GM12878 (cell line): ENCODE measurements around the gene PAPSS2. TPM values are rescaled to one million over a fixed set of nuclear protein-coding genes. Genes with fewer than 3 reads are reported as not detected.

ENCODE experiments used
- ATAC-seq: fragments of 200-7000 bp; cut with Tn5 transposase; 3 replicates; pipeline ENCODE4 v1.9.1; 2020; ENCODE audit warnings: mild to moderate bottlenecking, moderate library complexity
- BruUV-seq: library from RNA; stranded (reverse); fragments of 400-500 nt; replicated peaks from 2 replicates; lab custom pipeline; 2021; lab: Mats Ljungman, UMichigan
- CTCF ChIA-PET: fragments of 300-600 bp; sonication (Branson Sonifier 250); formaldehyde crosslinking; extraction: SDS; loops from one replicate; lab custom pipeline; 2021; ENCODE audit warnings: inconsistent platforms; lab: Yijun Ruan, JAX
- POLR2A ChIA-PET: fragments of 350-600 bp; formaldehyde crosslinking; extraction: SDS; loops from one replicate; lab custom pipeline; 2021; ENCODE audit warnings: inconsistent platforms; lab: Charles Lee
- RAD21 ChIA-PET: fragments of 300-600 bp; sonication (Branson Sonifier 250); formaldehyde crosslinking; loops from one replicate; lab custom pipeline; 2023; ENCODE audit warnings: antibody characterized with exemption; ENCODE audit not compliant: unreplicated experiment; lab: Charles Lee
- SMC1A ChIA-PET: fragments of 300-600 bp; sonication (Branson Sonifier 250); formaldehyde crosslinking; loops from one replicate; lab custom pipeline; 2023; ENCODE audit not compliant: unreplicated experiment, uncharacterized antibody; lab: Charles Lee
- DNase-seq: peaks from one replicate; pipeline ENCODE4 v3.0.0-alpha.2; 2011; ENCODE audit warnings: low read depth, low spot score
- FAIRE-seq: peaks from 3 replicates; lab custom pipeline; 2011; peaks lifted over from hg19 to GRCh38; lab: Jason Lieb, UNC
- H2AFZ ChIP-seq: 2 replicates; pipeline ENCODE4 v1.6.0; 2011; ENCODE audit warnings: low read depth, low read length, control low read depth; ENCODE audit not compliant: control insufficient read depth
- H3K27ac ChIP-seq: 2 replicates; pipeline ENCODE4 v1.5.1; 2011; ENCODE audit warnings: control low read depth; ENCODE audit not compliant: control insufficient read depth, insufficient read depth
- H3K27me3 ChIP-seq, 2 experiments: replicated peaks in 1 of 2; 2 replicates each; pipeline versions ENCODE4 v1.6.0 to v1.6.1; 2011; ENCODE audit warnings: low read length in 1 of 2; ENCODE audit not compliant: control insufficient read depth in 2 of 2, insufficient read depth in 2 of 2
- H3K36me3 ChIP-seq, 2 experiments: 2 replicates each; pipeline ENCODE4 v1.5.1; 2011; ENCODE audit warnings: low read length in 1 of 2; ENCODE audit not compliant: control insufficient read depth in 2 of 2, insufficient read depth in 2 of 2
- H3K4me1 ChIP-seq: 2 replicates; pipeline ENCODE4 v1.6.1; 2011; ENCODE audit warnings: mild to moderate bottlenecking, low read length, moderate library complexity, mixed read lengths; ENCODE audit not compliant: control insufficient read depth, insufficient read depth
- H3K4me2 ChIP-seq: 2 replicates; pipeline ENCODE4 v1.6.0; 2011; ENCODE audit warnings: control low read depth; ENCODE audit not compliant: control insufficient read depth, insufficient read depth
- H3K4me3 ChIP-seq: fragments of 200-600 bp; sonication (generic); 2 replicates; pipeline ENCODE4 v1.5.1; 2016
- H3K79me2 ChIP-seq: 2 replicates; pipeline ENCODE4 v1.6.0; 2011; ENCODE audit warnings: low read length; ENCODE audit not compliant: control insufficient read depth, insufficient read depth
- H3K9ac ChIP-seq: 2 replicates; pipeline ENCODE4 v1.8.0; 2011; ENCODE audit warnings: low read length, control low read depth, mixed read lengths; ENCODE audit not compliant: control insufficient read depth, insufficient read depth
- H3K9me3 ChIP-seq: replicated peaks from 3 replicates; pipeline ENCODE4 v1.5.1; 2011; ENCODE audit warnings: mild to moderate bottlenecking, low read length; ENCODE audit not compliant: control insufficient read depth, insufficient read depth
- H4K20me1 ChIP-seq: 2 replicates; pipeline ENCODE4 v1.6.0; 2011; ENCODE audit not compliant: control insufficient read depth, insufficient read depth
- ATF7 ChIP-seq: fragments of 450-650 bp; IDR thresholded peaks from 2 replicates; pipeline ENCODE4 v1.6.1; 2016; ENCODE audit warnings: low read depth, mild to moderate bottlenecking
- BRCA1 ChIP-seq: IDR thresholded peaks from 2 replicates; pipeline ENCODE4 v1.6.1; 2011; ENCODE audit warnings: low read depth, low read length, improper control_type of control experiment
- FOS ChIP-seq: IDR thresholded peaks from 3 replicates; pipeline ENCODE4 v1.6.1; 2011; ENCODE audit warnings: borderline replicate concordance; ENCODE audit not compliant: insufficient read length; ENCODE audit errors: extremely low read depth
- IKZF1 ChIP-seq: fragments of 450-650 bp; conservative IDR thresholded peaks from 2 replicates; pipeline ENCODE4 v1.6.1; 2017; ENCODE audit warnings: antibody characterized with exemption, mild to moderate bottlenecking
- KLF5 ChIP-seq: fragments of 450-650 bp; IDR thresholded peaks from 2 replicates; pipeline ENCODE4 v1.6.1; 2014; ENCODE audit warnings: mild to moderate bottlenecking; ENCODE audit not compliant: partially characterized antibody
- MXI1 ChIP-seq: fragments of 150-350 bp; IDR thresholded peaks from 2 replicates; pipeline ENCODE4 v1.6.1; 2011; ENCODE audit warnings: low read depth, mild to moderate bottlenecking, inconsistent platforms, low read length, improper control_type of control experiment
- MYC ChIP-seq: IDR thresholded peaks from 2 replicates; pipeline ENCODE4 v1.6.1; 2011; ENCODE audit warnings: mild to moderate bottlenecking, low read length, moderate library complexity, inconsistent platforms; ENCODE audit not compliant: insufficient read depth, insufficient replicate concordance, insufficient read length, severe bottlenecking
- RAD51 ChIP-seq: fragments of 450-650 bp; IDR thresholded peaks from 2 replicates; pipeline ENCODE4 v1.6.1; 2016; ENCODE audit warnings: moderate library complexity, mild to moderate bottlenecking, inconsistent platforms
- STAT3 ChIP-seq: IDR thresholded peaks from 2 replicates; pipeline ENCODE4 v1.6.1; 2011; ENCODE audit warnings: low read depth, low read length, improper control_type of control experiment
- TCF7 ChIP-seq: IDR thresholded peaks from 2 replicates; pipeline ENCODE4 v1.6.1; 2014; ENCODE audit warnings: antibody characterized with exemption, borderline replicate concordance
- ZNF274 ChIP-seq: IDR thresholded peaks from one replicate; pipeline ENCODE4 v1.8.0; 2011; ENCODE audit not compliant: insufficient read length, insufficient read depth
- WGBS: methylation state at CpG from one replicate; pipeline ENCODE4 v1.1.6; 2016; ENCODE audit warnings: low lambda C conversion rate; ENCODE audit not compliant: insufficient replicate concordance, insufficient coverage; ENCODE audit errors: missing lambda C conversion rate; 5-methylcytosine and 5-hydroxymethylcytosine counted together
- in situ Hi-C: fragments of 300-500 bp; cut with MboI; formaldehyde crosslinking; loops from 9 replicates; pipeline ENCODE4 v1.14.3; 2018; ENCODE audit warnings: mixed read lengths
- intact Hi-C: fragments of 100-400 bp; cut with micrococcal nuclease; formaldehyde crosslinking; loops from one replicate; pipeline ENCODE4 v1.14.2; 2022; ENCODE audit not compliant: unreplicated experiment
- polyA plus RNA-seq, 11 experiments: library from polyadenylated mRNA; depleted of rRNA in 4 of 11; unstranded in 6 of 11; stranded (reverse) in 5 of 11; fragments of >200 nt; fragmentation: Nextera tagmentation in 4 of 11; fragmentation: Illumina TruSeq in 1 of 11; extraction: Ambion mirVana in 4 of 11; extraction: Trizol in 1 of 11; gene quantifications; 1 replicate in 1 of 11; 2 replicates in 10 of 11; pipeline versions ENCODE4 v1.2.1 to v1.2.3, GENCODE V29; 2011 to 2016; ENCODE audit warnings: inconsistent platforms in 2 of 11, missing spikeins in 2 of 11, low read depth in 1 of 11
- total RNA-seq, 4 experiments: library from RNA; depleted of rRNA in 3 of 4; stranded (reverse); fragments of >200 nt in 3 of 4; fragmentation: Illumina TruSeq in 1 of 4; extraction: Trizol in 1 of 4; gene quantifications; 2 replicates each; pipeline versions ENCODE4 v1.2.1 to v1.2.3, GENCODE V29; 2013 to 2021
- TF ChIP-seq, protein P1 (sequence below): fragments of 450-650 bp; IDR thresholded peaks from 2 replicates; pipeline ENCODE4 v1.6.1; 2018; ENCODE audit warnings: borderline replicate concordance, mild to moderate bottlenecking; ENCODE audit not compliant: partially characterized antibody
- TF ChIP-seq, protein P2 (sequence below): IDR thresholded peaks from 2 replicates; pipeline ENCODE4 v1.6.1; 2012; ENCODE audit warnings: low read depth, low read length, improper control_type of control experiment
- TF ChIP-seq, protein P3 (sequence below): fragments of 450-650 bp; IDR thresholded peaks from 2 replicates; pipeline ENCODE4 v1.6.1; 2017; ENCODE audit warnings: low read depth, mild to moderate bottlenecking, moderate library complexity
- TF ChIP-seq, protein P4 (sequence below): fragments of 450-650 bp; IDR thresholded peaks from 2 replicates; pipeline ENCODE4 v1.6.1; 2016; ENCODE audit warnings: mild to moderate bottlenecking

The PAPSS2 gene
- total and polyA plus RNA-seq, 10 of the 15 experiments (the other 5 are each of a cell fraction or from before 2014, with no cell fraction given), result 0.15 to 2.1 (median 0.37) TPM

DNA sequence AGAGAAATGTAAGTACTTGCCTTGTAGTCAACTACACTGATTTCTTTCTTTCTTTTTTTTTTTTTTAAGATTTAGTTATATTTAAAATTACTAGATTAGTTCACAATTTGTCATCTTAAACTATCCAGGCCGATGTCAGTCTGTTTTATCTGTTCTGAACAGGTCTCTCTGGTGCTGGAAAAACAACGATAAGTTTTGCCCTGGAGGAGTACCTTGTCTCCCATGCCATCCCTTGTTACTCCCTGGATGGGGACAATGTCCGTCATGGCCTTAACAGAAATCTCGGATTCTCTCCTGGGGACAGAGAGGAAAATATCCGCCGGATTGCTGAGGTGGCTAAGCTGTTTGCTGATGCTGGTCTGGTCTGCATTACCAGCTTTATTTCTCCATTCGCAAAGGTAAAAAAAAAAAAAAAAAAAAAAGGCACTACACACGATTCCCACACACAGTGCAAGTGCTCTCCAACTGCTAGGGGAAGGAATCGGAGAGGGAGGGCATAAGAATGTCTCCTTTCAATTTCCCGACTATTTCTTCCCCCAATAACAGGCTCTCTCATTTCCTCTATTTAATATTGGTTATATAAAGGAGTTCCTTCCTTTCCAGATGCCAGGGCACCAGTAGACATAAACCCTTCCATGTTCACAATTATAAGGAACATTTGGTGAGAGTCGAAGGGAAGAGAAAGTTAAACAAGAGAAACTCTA, 53.4 kb downstream of the PAPSS2 start:
- ChIA-PET RAD21 (no interaction called here), SMC1A (no interaction called here), CTCF (interaction anchor here (0.6 kb wide), 1 partner anchor 1097 kb away, joined by 5 read pairs; no protein-coding TSS in a partner anchor), POLR2A (interaction anchor here (0.6 kb wide), 3 partner anchors 12 to 479 kb away, joined by 3 to 4 read pairs (median 3); no protein-coding TSS in a partner anchor)
- Histone ChIP-seq H3K4me3 (no peak overlapping the region), H3K9ac (no peak overlapping the region), H3K79me2 (no peaks in the 10 kb centered on the region), H3K27me3 (no peaks in the 10 kb centered on the region), H4K20me1 (no peaks in the 10 kb centered on the region), H2AFZ (no peak overlapping the region), H3K36me3 (no peaks in the 10 kb centered on the region), H3K4me1 (no peaks in the 10 kb centered on the region; the same call in 1 of the 2 replicates), H3K9me3 (no peaks in the 10 kb centered on the region), H3K27ac (no peak overlapping the region), H3K4me2 (no peak overlapping the region)
- no TSS peak for BruUV-seq
- intact Hi-C loops, result no loop called here
- in situ Hi-C loops, result no loop called here
- no peak for FAIRE-seq
- DNase-seq, result no peak
- 57% methylated on average over 11 of the region's 11 CpGs for whole genome bisulfite sequencing
- no peak for ATAC-seq
- TF ChIP-seq, protein P1, sequence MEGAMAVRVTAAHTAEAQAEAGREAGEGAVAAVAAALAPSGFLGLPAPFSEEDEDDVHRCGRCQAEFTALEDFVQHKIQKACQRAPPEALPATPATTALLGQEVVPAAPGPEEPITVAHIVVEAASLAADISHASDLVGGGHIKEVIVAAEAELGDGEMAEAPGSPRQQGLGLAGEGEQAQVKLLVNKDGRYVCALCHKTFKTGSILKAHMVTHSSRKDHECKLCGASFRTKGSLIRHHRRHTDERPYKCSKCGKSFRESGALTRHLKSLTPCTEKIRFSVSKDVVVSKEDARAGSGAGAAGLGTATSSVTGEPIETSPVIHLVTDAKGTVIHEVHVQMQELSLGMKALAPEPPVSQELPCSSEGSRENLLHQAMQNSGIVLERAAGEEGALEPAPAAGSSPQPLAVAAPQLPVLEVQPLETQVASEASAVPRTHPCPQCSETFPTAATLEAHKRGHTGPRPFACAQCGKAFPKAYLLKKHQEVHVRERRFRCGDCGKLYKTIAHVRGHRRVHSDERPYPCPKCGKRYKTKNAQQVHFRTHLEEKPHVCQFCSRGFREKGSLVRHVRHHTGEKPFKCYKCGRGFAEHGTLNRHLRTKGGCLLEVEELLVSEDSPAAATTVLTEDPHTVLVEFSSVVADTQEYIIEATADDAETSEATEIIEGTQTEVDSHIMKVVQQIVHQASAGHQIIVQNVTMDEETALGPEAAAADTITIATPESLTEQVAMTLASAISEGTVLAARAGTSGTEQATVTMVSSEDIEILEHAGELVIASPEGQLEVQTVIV, result no peak
- TF ChIP-seq TCF7 (no peak), IKZF1 (no peak), RAD51 (no peak), MXI1 (no peak), ATF7 (no peak), FOS (no peak), KLF5 (no peak), STAT3 (no peak), BRCA1 (no peak), ZNF274 (no peak), MYC (no peak)
- TF ChIP-seq, protein P2, sequence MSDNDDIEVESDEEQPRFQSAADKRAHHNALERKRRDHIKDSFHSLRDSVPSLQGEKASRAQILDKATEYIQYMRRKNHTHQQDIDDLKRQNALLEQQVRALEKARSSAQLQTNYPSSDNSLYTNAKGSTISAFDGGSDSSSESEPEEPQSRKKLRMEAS, result no peak
- TF ChIP-seq, protein P3, sequence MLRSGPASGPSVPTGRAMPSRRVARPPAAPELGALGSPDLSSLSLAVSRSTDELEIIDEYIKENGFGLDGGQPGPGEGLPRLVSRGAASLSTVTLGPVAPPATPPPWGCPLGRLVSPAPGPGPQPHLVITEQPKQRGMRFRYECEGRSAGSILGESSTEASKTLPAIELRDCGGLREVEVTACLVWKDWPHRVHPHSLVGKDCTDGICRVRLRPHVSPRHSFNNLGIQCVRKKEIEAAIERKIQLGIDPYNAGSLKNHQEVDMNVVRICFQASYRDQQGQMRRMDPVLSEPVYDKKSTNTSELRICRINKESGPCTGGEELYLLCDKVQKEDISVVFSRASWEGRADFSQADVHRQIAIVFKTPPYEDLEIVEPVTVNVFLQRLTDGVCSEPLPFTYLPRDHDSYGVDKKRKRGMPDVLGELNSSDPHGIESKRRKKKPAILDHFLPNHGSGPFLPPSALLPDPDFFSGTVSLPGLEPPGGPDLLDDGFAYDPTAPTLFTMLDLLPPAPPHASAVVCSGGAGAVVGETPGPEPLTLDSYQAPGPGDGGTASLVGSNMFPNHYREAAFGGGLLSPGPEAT, result no peak
- TF ChIP-seq, protein P4, sequence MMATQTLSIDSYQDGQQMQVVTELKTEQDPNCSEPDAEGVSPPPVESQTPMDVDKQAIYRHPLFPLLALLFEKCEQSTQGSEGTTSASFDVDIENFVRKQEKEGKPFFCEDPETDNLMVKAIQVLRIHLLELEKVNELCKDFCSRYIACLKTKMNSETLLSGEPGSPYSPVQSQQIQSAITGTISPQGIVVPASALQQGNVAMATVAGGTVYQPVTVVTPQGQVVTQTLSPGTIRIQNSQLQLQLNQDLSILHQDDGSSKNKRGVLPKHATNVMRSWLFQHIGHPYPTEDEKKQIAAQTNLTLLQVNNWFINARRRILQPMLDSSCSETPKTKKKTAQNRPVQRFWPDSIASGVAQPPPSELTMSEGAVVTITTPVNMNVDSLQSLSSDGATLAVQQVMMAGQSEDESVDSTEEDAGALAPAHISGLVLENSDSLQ, result no peak
